Vagina (tissue), 2 donors: ENCODE measurements around the gene PTGFRN. TPM values are rescaled to one million over a fixed set of nuclear protein-coding genes. Genes with fewer than 3 reads are reported as not detected.

Experiments used
- DNase-seq, 2 donors: peaks; one replicate each; pipeline ENCODE4 v3.0.0-alpha.2; 2017; ENCODE audit errors: extremely low spot score in 2 of 2
- H3K27ac ChIP-seq: fragments of 200-600 bp; sonication (generic); one replicate; pipeline ENCODE4 v1.5.1; 2019
- H3K27me3 ChIP-seq: fragments of 200-600 bp; sonication (generic); one replicate; pipeline ENCODE4 v1.5.1; 2019
- H3K36me3 ChIP-seq, 2 donors: fragments of 200-600 bp; sonication (generic); one replicate each; pipeline ENCODE4 v1.5.1; 2017 to 2019
- H3K4me1 ChIP-seq: fragments of 200-600 bp; sonication (generic); one replicate; pipeline ENCODE4 v1.5.1; 2019
- H3K4me3 ChIP-seq, 2 donors: fragments of 200-600 bp; sonication (generic); 1 replicate in 1 of 2; 2 replicates in 1 of 2; pipeline ENCODE4 v1.5.1; 2016 to 2019
- H3K9me3 ChIP-seq: fragments of 200-600 bp; sonication (generic); one replicate; pipeline ENCODE4 v1.5.1; 2019
- POLR2A ChIP-seq, 2 donors: fragments of 450-650 bp; IDR thresholded peaks; one replicate each; pipeline ENCODE4 v1.6.1; 2017; ENCODE audit warnings: antibody characterized with exemption in 2 of 2, mild to moderate bottlenecking in 2 of 2, moderate library complexity in 2 of 2
- POLR2AphosphoS5 ChIP-seq, 2 donors: sonication (generic); formaldehyde crosslinking; IDR thresholded peaks; one replicate each; pipeline ENCODE4 v1.9.0; 2017; ENCODE audit warnings: antibody characterized with exemption in 2 of 2, mild to moderate bottlenecking in 2 of 2, low read depth in 1 of 2; ENCODE audit not compliant: insufficient read depth in 1 of 2
- intact Hi-C: fragments of 100-400 bp; cut with DNase I; formaldehyde crosslinking; loops from one replicate; pipeline ENCODE4 v1.15.1; 2023
- total RNA-seq: library from RNA; depleted of rRNA; stranded (reverse); fragments of >200 nt; gene quantifications from one replicate; pipeline ENCODE4 v1.2.3, GENCODE V29; 2016
- TF ChIP-seq, protein P1 (sequence below), 3 experiments: fragments of 450-650 bp in 2 of 3; fragments of 200-600 bp in 1 of 3; sonication (generic) in 1 of 3; IDR thresholded peaks; one replicate each; pipeline ENCODE4 v1.5.1; 2017 to 2019; ENCODE audit warnings: antibody characterized with exemption in 3 of 3, mild to moderate bottlenecking in 2 of 3, moderate library complexity in 2 of 3

PTGFRN gene
- total RNA-seq, 1 donor from 2014 or later: 52.8 TPM

- TF ChIP-seq, protein P1, sequence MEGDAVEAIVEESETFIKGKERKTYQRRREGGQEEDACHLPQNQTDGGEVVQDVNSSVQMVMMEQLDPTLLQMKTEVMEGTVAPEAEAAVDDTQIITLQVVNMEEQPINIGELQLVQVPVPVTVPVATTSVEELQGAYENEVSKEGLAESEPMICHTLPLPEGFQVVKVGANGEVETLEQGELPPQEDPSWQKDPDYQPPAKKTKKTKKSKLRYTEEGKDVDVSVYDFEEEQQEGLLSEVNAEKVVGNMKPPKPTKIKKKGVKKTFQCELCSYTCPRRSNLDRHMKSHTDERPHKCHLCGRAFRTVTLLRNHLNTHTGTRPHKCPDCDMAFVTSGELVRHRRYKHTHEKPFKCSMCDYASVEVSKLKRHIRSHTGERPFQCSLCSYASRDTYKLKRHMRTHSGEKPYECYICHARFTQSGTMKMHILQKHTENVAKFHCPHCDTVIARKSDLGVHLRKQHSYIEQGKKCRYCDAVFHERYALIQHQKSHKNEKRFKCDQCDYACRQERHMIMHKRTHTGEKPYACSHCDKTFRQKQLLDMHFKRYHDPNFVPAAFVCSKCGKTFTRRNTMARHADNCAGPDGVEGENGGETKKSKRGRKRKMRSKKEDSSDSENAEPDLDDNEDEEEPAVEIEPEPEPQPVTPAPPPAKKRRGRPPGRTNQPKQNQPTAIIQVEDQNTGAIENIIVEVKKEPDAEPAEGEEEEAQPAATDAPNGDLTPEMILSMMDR (IDR thresholded peaks at IDR 0.05): no peak
- TF ChIP-seq POLR2AphosphoS5 (IDR thresholded peaks at IDR 0.05; ENCODE audit: insufficient read depth in 1 of 2, low read depth in 1 of 2) (no peak), POLR2A (IDR thresholded peaks at IDR 0.05) (no peak)
- intact Hi-C loops: no loop called here
- H3K36me3 ChIP-seq: no peaks in the 10 kb centered on the region
Observed at GRCh38 chr1:116869611-116870010, 40.1 kb upstream of the PTGFRN start.

GRCh38 chr1:116870300-116870699, 39.4 kb upstream of the PTGFRN start:
- TF ChIP-seq POLR2AphosphoS5 (IDR thresholded peaks at IDR 0.05; ENCODE audit: insufficient read depth in 1 of 2, low read depth in 1 of 2): no peak
- TF ChIP-seq, protein P1 (IDR thresholded peaks at IDR 0.05): no peak
- Histone ChIP-seq H3K9me3 (no peaks in the 10 kb centered on the region), H3K27ac (peak overlapping the region; percentile 53), H3K27me3 (no peaks in the 10 kb centered on the region), H3K4me3 (no peak overlapping the region), H3K36me3 (no peaks in the 10 kb centered on the region), H3K4me1 (peaks cover 23% of the 10 kb centered on the region)
- intact Hi-C loops: no loop called here
- no peak for DNase-seq

More at GRCh38 chr1:116869611-116870010, 40.1 kb upstream of the PTGFRN start:
- H3K4me1 ChIP-seq: peaks cover 23% of the 10 kb centered on the region
- H3K9me3 ChIP-seq: no peaks in the 10 kb centered on the region
- H3K4me3 ChIP-seq: no peak overlapping the region
- no peak for DNase-seq
- H3K27ac ChIP-seq: no peak overlapping the region
- H3K27me3 ChIP-seq: no peaks in the 10 kb centered on the region

GRCh38 chr1:116871779-116872146, 38.0 kb upstream of the PTGFRN start:
- Histone ChIP-seq H3K4me3 (no peak overlapping the region), H3K27ac (peak overlapping the region; percentile 53), H3K4me1 (peaks cover 24% of the 10 kb centered on the region), H3K9me3 (no peaks in the 10 kb centered on the region), H3K27me3 (no peaks in the 10 kb centered on the region), H3K36me3 (no peaks in the 10 kb centered on the region)
- DNase-seq: no peak
- TF ChIP-seq, protein P1 (IDR thresholded peaks at IDR 0.05): no peak
- peak; percentile 37 to 46 for TF ChIP-seq POLR2AphosphoS5 (IDR thresholded peaks at IDR 0.05; ENCODE audit: insufficient read depth in 1 of 2, low read depth in 1 of 2)
- intact Hi-C loops: no loop called here

GRCh38 chr1:116873680-116874271, 35.9 kb upstream of the PTGFRN start:
- TF ChIP-seq POLR2AphosphoS5 (IDR thresholded peaks at IDR 0.05; ENCODE audit: insufficient read depth in 1 of 2, low read depth in 1 of 2) (no peak), POLR2A (IDR thresholded peaks at IDR 0.05) (no peak)
- TF ChIP-seq, protein P1 (IDR thresholded peaks at IDR 0.05): no peak
- H3K9me3 ChIP-seq: no peaks in the 10 kb centered on the region
- no peak overlapping the region for H3K4me3 ChIP-seq
- no peaks in the 10 kb centered on the region for H3K27me3 ChIP-seq
- no peak overlapping the region for H3K27ac ChIP-seq
- H3K4me1 ChIP-seq: peaks cover 41% of the 10 kb centered on the region
- no peak for DNase-seq
- no peaks in the 10 kb centered on the region for H3K36me3 ChIP-seq
- intact Hi-C loops: no loop called here

DNA sequence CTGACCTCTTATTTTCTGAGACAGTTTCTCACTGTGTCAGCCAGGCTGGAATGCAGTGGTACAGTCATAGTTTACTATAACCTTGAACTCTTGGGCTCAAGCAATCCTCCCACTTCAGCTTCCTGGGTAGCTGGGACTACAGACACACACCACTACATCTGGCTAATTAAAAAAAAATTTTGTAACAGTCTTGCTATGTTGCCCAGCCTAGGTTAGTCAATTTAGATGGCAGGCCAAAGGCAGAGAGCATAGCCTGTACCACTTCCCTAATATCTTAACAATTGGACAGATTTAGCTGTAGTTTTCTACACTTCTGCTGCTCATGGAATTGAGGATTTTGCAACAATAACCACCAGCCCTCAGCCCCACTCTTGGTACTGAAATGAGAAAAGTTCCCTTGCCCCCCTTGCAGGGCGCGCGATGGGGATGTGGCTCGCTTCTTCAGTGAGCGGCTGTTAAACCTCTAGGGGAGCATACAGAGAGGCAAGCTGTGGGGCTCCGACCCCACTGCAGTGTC, 34.9 kb upstream of the PTGFRN start:
- Histone ChIP-seq H3K36me3 (no peaks in the 10 kb centered on the region), H3K27ac (no peak overlapping the region), H3K4me3 (no peak overlapping the region), H3K4me1 (peaks cover 51% of the 10 kb centered on the region), H3K9me3 (no peaks in the 10 kb centered on the region), H3K27me3 (no peaks in the 10 kb centered on the region)
- DNase-seq: no peak
- TF ChIP-seq POLR2AphosphoS5 (IDR thresholded peaks at IDR 0.05; ENCODE audit: insufficient read depth in 1 of 2, low read depth in 1 of 2): no peak
- TF ChIP-seq, protein P1 (IDR thresholded peaks at IDR 0.05): no peak
- TF ChIP-seq POLR2A (IDR thresholded peaks at IDR 0.05): no peak
- intact Hi-C loops: no loop called here
